HCT116 (cell line): ENCODE data around the gene NME1.

Experiments
- EZH2 ChIP-seq: fragments of 200-600 bp; sonication (generic); IDR thresholded peaks from 2 replicates; pipeline ENCODE4 v1.6.1; 2017; ENCODE audit warnings: antibody characterized with exemption, mixed run types
- TF ChIP-seq, protein P1 (sequence below), 3 experiments: fragments of 200-600 bp in 1 of 3; sonication (generic) in 1 of 3; IDR thresholded peaks in 2 of 3; conservative IDR thresholded peaks in 1 of 3; 2 replicates each; pipeline ENCODE4 v1.5.1; 2012 to 2017; ENCODE audit warnings: low read depth in 2 of 3, low read length in 2 of 3, antibody characterized with exemption in 1 of 3, borderline replicate concordance in 1 of 3, control low read depth in 1 of 3, mild to moderate bottlenecking in 1 of 3, mixed read lengths in 1 of 3, mixed run types in 1 of 3, moderate library complexity in 1 of 3; ENCODE audit not compliant: insufficient read depth in 1 of 3

GRCh38 chr17:51118330-51119195 is 34.8 kb upstream of the NME1 start:
- TF ChIP-seq, protein P1, sequence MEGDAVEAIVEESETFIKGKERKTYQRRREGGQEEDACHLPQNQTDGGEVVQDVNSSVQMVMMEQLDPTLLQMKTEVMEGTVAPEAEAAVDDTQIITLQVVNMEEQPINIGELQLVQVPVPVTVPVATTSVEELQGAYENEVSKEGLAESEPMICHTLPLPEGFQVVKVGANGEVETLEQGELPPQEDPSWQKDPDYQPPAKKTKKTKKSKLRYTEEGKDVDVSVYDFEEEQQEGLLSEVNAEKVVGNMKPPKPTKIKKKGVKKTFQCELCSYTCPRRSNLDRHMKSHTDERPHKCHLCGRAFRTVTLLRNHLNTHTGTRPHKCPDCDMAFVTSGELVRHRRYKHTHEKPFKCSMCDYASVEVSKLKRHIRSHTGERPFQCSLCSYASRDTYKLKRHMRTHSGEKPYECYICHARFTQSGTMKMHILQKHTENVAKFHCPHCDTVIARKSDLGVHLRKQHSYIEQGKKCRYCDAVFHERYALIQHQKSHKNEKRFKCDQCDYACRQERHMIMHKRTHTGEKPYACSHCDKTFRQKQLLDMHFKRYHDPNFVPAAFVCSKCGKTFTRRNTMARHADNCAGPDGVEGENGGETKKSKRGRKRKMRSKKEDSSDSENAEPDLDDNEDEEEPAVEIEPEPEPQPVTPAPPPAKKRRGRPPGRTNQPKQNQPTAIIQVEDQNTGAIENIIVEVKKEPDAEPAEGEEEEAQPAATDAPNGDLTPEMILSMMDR (IDR thresholded peaks at IDR 0.05 in 2 of 3, conservative IDR thresholded peaks at IDR 0.05 in 1 of 3; ENCODE audit: borderline replicate concordance in 1 of 3, insufficient read depth in 1 of 3, low read depth in 2 of 3, low read length in 2 of 3): no peak
- TF ChIP-seq EZH2: no peak
